Fibroblast of the aortic adventitia (primary cell): ENCODE data around the gene SKAP1. TPM values are rescaled to one million over a fixed set of nuclear protein-coding genes. Genes with fewer than 3 reads are reported as not detected.

Experiments
- DNase-seq: peaks from one replicate; pipeline ENCODE4 v3.0.0-alpha.2; 2010; ENCODE audit warnings: low read depth
- H3K4me3 ChIP-seq: 2 replicates; pipeline ENCODE4 v1.5.1; 2011; ENCODE audit warnings: low read depth, mild to moderate bottlenecking, control low read depth, low read length, moderate library complexity
- CTCF ChIP-seq: IDR thresholded peaks from 2 replicates; pipeline ENCODE4 v1.5.1; 2011; ENCODE audit warnings: mild to moderate bottlenecking, low read length, control low read depth, inconsistent platforms; ENCODE audit not compliant: insufficient read depth
- total RNA-seq: library from RNA; depleted of rRNA; stranded (reverse); fragments of >200 nt; gene quantifications from 2 replicates; pipeline ENCODE4 v1.2.3, GENCODE V29; 2012; ENCODE audit warnings: low replicate concordance

SKAP1 gene
- total RNA-seq, 1 donor: not detected

DNA sequence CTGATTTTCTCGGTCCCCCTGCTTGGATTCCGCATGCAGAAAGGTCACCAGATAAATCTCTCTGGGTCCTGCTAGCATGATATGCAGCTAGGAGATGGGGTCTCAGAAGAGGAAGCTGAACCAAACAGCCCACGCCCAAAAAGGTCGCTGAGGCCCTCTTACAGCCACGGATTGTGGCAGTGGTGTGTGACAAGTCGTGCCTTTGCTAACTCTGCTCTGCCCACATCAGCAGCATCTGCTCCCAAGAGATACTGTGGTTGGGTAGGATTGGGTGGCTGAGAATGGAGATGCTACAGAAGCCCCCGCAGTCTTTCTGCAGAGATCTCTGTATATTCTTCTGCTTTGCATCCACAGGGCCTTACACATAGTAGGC is 15.2 kb upstream of the SKAP1 start:
- TF ChIP-seq CTCF: no peak
- no peak overlapping the region for H3K4me3 ChIP-seq
- DNase-seq: no peak

DNA sequence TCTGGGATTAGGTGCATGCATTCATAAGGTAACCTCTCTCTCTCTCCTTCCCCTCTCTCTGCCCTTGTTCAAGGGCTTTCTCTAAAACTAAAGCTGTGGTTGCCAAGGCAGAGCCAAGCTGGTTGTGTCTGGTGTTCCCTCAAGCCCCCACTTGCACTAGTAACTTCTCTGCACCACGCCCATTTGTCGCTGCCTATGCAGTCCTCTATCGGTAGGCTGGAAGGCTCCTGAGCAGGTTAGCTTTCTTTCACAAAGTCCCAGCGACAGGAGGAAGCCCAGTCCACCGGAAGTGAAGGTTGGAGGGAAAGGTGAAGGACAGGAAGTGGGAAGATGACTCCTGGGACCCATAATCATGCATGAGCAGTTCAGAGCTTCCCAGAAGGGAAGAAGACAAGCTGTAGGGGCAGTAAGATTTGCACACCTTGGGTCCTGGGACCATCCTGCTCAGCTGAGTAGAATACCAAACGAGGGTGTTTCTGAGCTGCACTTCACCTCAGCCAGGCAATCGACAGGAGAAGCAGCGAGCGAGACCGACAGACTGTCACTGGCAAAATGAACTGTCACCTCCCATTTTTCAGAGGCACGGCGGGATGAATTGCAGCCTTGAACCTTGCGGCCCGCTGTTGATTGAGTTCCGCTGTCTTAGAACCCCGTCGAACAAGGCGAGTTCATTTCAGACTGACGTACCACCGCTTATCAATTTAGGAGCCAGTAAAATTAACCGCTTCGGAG is 14.7 kb upstream of the SKAP1 start:
- DNase-seq: no peak
- TF ChIP-seq CTCF: no peak
- no peak overlapping the region for H3K4me3 ChIP-seq

DNA sequence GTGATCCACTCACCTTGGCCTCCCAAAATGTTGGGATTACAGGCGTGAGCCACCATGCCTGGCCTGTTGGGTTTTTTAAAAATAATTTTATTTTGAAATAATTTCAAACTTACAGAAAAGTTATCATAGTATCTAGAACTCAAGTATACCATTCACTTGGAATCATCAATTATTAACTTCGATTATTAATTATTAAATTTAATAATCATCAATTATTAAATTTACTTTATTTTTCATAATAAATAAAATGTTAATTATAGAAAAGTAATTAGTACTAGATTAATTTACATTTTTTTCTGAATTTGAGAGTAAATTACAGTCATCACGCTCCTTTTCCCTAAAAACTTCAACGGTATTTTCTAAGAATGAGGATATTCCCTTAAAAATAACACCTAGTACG is 13.7 kb upstream of the SKAP1 start:
- no peak for DNase-seq
- TF ChIP-seq CTCF: no peak
- H3K4me3 ChIP-seq: no peak overlapping the region

GRCh38 chr17:48442819-48443218 is 12.8 kb upstream of the SKAP1 start:
- H3K4me3 ChIP-seq: no peak overlapping the region
- no peak for TF ChIP-seq CTCF
- no peak for DNase-seq

DNA sequence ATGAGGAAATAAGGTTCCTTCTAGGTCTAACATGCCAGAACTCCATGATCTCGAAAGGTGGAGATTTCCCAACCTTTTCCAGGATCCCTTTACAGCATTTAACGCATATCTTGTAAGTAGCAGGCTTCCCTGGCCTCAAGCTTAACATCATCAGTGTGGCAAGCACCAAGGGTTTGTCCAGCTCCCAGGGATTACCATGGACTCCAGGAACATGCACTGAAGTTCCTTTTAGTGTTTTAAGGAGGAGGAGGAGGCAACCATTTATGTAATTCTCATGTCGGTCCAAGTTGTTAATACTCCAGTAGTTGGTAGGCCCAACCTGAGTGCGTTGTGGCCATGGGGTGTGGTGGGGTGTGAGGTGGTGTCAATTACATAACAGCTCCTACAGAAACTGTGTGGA is 11.8 kb upstream of the SKAP1 start:
- no peak for DNase-seq
- TF ChIP-seq CTCF: no peak
- H3K4me3 ChIP-seq: no peak overlapping the region

DNA sequence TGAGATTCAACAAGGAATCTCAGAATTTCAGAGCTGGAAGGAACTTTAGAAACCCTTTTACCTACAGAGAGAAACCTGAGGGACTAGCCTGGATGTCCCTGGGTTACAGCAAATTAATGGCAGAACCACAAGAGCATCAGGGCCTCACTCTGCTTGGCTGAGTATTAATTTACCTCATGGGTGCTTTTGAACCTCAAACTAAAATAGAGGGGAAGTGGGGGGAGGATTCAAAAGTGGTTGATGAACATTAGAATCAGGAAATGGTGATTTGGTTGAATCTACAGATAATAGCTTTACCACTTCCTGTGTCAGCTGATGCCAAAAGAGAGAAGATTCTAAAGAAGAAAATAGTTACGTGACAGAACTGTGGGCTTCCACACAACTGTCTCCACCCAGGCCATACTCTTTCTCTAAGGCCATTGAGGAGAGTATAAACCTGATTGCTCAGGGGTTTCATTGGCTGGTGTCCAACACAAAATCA is 11.3 kb upstream of the SKAP1 start:
- DNase-seq: no peak
- no peak overlapping the region for H3K4me3 ChIP-seq
- no peak for TF ChIP-seq CTCF

GRCh38 chr17:48440669-48441068 is 10.7 kb upstream of the SKAP1 start:
- no peak overlapping the region for H3K4me3 ChIP-seq
- no peak for TF ChIP-seq CTCF
- DNase-seq: no peak
